ENCODE data around the gene NOPCHAP1. TPM values are rescaled to one million over a fixed set of nuclear protein-coding genes. Genes with fewer than 3 reads are reported as not detected.

NOPCHAP1 gene
- total RNA-seq, 1 experiment from 2014 or later: 25.6 TPM

DNA sequence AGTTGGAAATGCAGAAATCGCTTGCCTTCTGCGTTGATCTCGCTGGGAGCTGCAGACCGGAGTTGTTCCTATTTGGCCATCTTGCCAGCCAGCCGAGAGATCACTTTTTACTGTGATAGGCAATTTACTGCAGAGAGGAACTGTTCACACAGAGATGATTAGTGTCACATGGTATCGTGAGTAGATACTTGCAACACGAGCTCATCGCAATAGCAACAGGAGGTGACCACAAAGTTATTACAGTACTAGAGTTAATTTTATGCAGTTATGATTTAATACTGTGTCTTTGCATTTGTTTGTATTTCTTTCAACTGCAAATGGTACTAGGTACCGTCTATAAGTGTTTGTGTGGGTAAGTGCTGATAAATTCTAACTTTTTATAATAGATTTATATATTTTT lies 27.8 kb downstream of the NOPCHAP1 start:
- Histone ChIP-seq H4K20me1 (ENCODE audit: insufficient read depth) (no peaks in the 10 kb centered on the region), H3K79me2 (ENCODE audit: insufficient read depth, low read length) (peaks cover 12% of the 10 kb centered on the region), H3K9me3 (ENCODE audit: control insufficient read depth in 1 of 2, insufficient read depth in 1 of 2, low read depth in 1 of 2, low read length in 2 of 2) (no peaks in the 10 kb centered on the region), H3K4me3 (replicated peaks in 1 of 2; ENCODE audit: low read depth in 1 of 2, low read length in 2 of 2) (no peak overlapping the region), H3K9me2 (ENCODE audit: insufficient read depth) (no peaks in the 10 kb centered on the region), H3K9ac (ENCODE audit: low read length) (no peak overlapping the region), H3K4me1 (ENCODE audit: control insufficient read depth in 1 of 2, insufficient read depth in 2 of 2, low read length in 2 of 2) (peaks cover 0 to 7% of the 10 kb centered on the region in 2 experiments; a peak in 1 of 4 replicates), H2AFZ (ENCODE audit: low read depth, low read length, poor library complexity, severe bottlenecking) (no peak overlapping the region), H3K36me3 (ENCODE audit: control insufficient read depth in 1 of 2, insufficient read depth in 2 of 2, low read length in 2 of 2) (no peaks in the 10 kb centered on the region), H3K4me2 (ENCODE audit: low read length) (no peak overlapping the region), H3K27ac (ENCODE audit: low read depth, low read length) (no peak overlapping the region), H3K27me3 (ENCODE audit: insufficient read depth, low read length) (no peaks in the 10 kb centered on the region)
- ATAC-seq (peak; percentile 49; the same call in 1 of the 2 replicates), DNase-seq (ENCODE audit: low read depth, low spot score) (no peak)
- CTCF ChIA-PET: no interaction called here
- POLR2A ChIA-PET: no interaction called here
- no TSS peak for BruUV-seq (replicated peaks)
- intact Hi-C loops (cut with micrococcal nuclease): no loop called here
- TF ChIP-seq ELF1 (IDR thresholded peaks at IDR 0.05; ENCODE audit: borderline replicate concordance, low read depth): no peak
- TF ChIP-seq, protein P1, sequence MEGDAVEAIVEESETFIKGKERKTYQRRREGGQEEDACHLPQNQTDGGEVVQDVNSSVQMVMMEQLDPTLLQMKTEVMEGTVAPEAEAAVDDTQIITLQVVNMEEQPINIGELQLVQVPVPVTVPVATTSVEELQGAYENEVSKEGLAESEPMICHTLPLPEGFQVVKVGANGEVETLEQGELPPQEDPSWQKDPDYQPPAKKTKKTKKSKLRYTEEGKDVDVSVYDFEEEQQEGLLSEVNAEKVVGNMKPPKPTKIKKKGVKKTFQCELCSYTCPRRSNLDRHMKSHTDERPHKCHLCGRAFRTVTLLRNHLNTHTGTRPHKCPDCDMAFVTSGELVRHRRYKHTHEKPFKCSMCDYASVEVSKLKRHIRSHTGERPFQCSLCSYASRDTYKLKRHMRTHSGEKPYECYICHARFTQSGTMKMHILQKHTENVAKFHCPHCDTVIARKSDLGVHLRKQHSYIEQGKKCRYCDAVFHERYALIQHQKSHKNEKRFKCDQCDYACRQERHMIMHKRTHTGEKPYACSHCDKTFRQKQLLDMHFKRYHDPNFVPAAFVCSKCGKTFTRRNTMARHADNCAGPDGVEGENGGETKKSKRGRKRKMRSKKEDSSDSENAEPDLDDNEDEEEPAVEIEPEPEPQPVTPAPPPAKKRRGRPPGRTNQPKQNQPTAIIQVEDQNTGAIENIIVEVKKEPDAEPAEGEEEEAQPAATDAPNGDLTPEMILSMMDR (IDR thresholded peaks at IDR 0.05 in 2 of 3, conservative IDR thresholded peaks at IDR 0.05 in 1 of 3; ENCODE audit: borderline replicate concordance in 1 of 3, insufficient read depth in 1 of 3, low read depth in 2 of 3, low read length in 2 of 3): no peak
- TF ChIP-seq CEBPB (IDR thresholded peaks at IDR 0.05; ENCODE audit: low read depth): no peak
- TF ChIP-seq POLR2AphosphoS5 (IDR thresholded peaks at IDR 0.05; ENCODE audit: low read depth, low read length): no peak
- TF ChIP-seq TCF7L2 (IDR thresholded peaks at IDR 0.05; ENCODE audit: borderline replicate concordance, extremely low read depth, insufficient read depth, insufficient read length): no peak
- no peak for TF ChIP-seq JUND (IDR thresholded peaks at IDR 0.05)
- TF ChIP-seq FOSL1 (IDR thresholded peaks at IDR 0.05; ENCODE audit: low read depth): no peak
- TF ChIP-seq ZFX (IDR thresholded peaks at IDR 0.05): no peak
- no peak for TF ChIP-seq SRF (IDR thresholded peaks at IDR 0.05; ENCODE audit: low read depth)
- TF ChIP-seq, protein P2, sequence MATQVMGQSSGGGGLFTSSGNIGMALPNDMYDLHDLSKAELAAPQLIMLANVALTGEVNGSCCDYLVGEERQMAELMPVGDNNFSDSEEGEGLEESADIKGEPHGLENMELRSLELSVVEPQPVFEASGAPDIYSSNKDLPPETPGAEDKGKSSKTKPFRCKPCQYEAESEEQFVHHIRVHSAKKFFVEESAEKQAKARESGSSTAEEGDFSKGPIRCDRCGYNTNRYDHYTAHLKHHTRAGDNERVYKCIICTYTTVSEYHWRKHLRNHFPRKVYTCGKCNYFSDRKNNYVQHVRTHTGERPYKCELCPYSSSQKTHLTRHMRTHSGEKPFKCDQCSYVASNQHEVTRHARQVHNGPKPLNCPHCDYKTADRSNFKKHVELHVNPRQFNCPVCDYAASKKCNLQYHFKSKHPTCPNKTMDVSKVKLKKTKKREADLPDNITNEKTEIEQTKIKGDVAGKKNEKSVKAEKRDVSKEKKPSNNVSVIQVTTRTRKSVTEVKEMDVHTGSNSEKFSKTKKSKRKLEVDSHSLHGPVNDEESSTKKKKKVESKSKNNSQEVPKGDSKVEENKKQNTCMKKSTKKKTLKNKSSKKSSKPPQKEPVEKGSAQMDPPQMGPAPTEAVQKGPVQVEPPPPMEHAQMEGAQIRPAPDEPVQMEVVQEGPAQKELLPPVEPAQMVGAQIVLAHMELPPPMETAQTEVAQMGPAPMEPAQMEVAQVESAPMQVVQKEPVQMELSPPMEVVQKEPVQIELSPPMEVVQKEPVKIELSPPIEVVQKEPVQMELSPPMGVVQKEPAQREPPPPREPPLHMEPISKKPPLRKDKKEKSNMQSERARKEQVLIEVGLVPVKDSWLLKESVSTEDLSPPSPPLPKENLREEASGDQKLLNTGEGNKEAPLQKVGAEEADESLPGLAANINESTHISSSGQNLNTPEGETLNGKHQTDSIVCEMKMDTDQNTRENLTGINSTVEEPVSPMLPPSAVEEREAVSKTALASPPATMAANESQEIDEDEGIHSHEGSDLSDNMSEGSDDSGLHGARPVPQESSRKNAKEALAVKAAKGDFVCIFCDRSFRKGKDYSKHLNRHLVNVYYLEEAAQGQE (IDR thresholded peaks at IDR 0.05; ENCODE audit: low read depth): no peak
- no peak for TF ChIP-seq ZNF274 (IDR thresholded peaks at IDR 0.05; ENCODE audit: low read depth, low read length)
- no peak for TF ChIP-seq SP1 (IDR thresholded peaks at IDR 0.05; ENCODE audit: low read depth)
- TF ChIP-seq, protein P3, sequence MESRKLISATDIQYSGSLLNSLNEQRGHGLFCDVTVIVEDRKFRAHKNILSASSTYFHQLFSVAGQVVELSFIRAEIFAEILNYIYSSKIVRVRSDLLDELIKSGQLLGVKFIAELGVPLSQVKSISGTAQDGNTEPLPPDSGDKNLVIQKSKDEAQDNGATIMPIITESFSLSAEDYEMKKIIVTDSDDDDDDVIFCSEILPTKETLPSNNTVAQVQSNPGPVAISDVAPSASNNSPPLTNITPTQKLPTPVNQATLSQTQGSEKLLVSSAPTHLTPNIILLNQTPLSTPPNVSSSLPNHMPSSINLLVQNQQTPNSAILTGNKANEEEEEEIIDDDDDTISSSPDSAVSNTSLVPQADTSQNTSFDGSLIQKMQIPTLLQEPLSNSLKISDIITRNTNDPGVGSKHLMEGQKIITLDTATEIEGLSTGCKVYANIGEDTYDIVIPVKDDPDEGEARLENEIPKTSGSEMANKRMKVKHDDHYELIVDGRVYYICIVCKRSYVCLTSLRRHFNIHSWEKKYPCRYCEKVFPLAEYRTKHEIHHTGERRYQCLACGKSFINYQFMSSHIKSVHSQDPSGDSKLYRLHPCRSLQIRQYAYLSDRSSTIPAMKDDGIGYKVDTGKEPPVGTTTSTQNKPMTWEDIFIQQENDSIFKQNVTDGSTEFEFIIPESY (IDR thresholded peaks at IDR 0.05; ENCODE audit: extremely low read depth, insufficient replicate concordance, low read length): no peak
- no peak for TF ChIP-seq RAD21 (IDR thresholded peaks at IDR 0.05; ENCODE audit: low read depth)
- TF ChIP-seq EZH2 (IDR thresholded peaks at IDR 0.05): no peak
- TF ChIP-seq POLR2A (IDR thresholded peaks at IDR 0.05; ENCODE audit: borderline replicate concordance, extremely low read depth, insufficient read depth, insufficient read length): no peak
- TF ChIP-seq EGR1 (IDR thresholded peaks at IDR 0.05; ENCODE audit: low read depth): no peak
- TF ChIP-seq, protein P4, sequence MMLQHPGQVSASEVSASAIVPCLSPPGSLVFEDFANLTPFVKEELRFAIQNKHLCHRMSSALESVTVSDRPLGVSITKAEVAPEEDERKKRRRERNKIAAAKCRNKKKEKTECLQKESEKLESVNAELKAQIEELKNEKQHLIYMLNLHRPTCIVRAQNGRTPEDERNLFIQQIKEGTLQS (IDR thresholded peaks at IDR 0.05): no peak
- TF ChIP-seq, protein P5, sequence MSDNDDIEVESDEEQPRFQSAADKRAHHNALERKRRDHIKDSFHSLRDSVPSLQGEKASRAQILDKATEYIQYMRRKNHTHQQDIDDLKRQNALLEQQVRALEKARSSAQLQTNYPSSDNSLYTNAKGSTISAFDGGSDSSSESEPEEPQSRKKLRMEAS (IDR thresholded peaks at IDR 0.05): no peak
- no peak for TF ChIP-seq YY1 (IDR thresholded peaks at IDR 0.05; ENCODE audit: extremely low read depth, insufficient replicate concordance, low read depth, low read length)
- RAD21 ChIA-PET (ENCODE audit: low non-redundant PET in 1 of 2, low total read pairs in 2 of 2, uncharacterized antibody in 2 of 2, unreplicated experiment in 2 of 2): no interaction called here
